NK-92 treated with Interleukin-12 subunit alpha and Interleukin-12 subunit beta, amount 100 ng/mL, for 24 hours (cell line): ENCODE results near the gene BPHL.
A peak's percentile ranks its signal among the peaks of the same experiment; 100 is the strongest.
"Not testable (repeated sequence)": the region's sequence is repeated elsewhere in the genome, so short reads cannot be mapped to it uniquely, and the experiment has no call there.

Experiments
- DNase-seq: peaks from one replicate; lab custom pipeline; 2025; lab: John Stamatoyannopoulos, UW

Gene BPHL

DNA sequence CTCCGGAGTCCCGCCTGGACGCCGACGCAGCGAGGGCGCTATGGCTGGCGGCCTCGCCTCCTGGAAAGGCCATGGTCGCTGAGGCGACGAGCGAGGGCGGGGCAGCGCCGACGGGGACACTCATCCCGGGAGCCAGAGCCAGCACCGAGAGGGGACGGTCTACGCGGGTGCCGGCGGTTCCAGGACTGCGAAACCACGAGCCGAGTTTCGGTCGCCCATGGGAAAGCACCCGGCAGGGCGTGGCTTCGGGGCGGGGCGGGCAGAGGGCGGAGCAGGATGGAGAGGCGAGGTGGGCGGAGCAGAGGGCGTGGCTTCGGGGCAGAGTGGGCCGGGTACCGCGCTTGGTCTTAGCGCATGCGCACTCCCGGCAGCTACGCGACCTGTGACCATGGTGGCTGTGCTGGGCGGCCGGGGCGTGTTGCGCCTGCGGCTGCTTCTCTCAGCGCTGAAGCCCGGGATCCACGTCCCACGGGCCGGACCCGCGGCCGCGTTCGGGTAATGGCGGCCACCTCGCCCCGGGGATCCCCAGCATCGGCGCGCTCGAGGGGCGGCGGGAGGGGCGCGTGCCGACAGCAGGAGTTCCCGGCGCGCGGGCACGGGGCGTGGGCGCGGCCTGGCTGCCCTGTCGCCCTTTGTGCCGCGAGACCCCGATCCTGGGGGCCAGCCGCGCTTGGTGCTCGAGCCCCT, at the start of gene BPHL:
Gene BPHL, plus strand, starts transcription at position 359 of the 687 bp plus-strand sequence. Its CDS starts 30 bp downstream, at position 389.
- peak; percentile 99 for DNase-seq

DNA sequence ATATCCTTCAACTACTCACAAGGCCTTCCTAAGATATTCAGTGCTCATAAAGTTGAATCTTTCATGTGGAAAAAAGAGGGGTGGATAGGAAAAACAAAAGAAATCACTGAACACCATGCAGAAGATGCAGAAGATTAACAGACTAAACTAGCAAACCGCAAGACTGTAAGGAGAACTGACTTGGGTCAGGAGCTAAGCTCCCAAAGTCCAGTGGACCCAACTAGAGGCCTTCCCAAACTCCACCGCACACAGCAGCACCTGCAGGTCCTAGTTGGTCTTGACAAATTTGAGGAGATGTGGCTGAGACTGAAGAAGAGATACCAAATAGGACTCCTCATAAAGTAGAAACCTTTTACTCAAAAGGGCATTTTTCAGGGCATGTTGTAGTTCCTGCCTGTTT, 46.9 kb upstream of the BPHL start:
- DNase-seq: no peak

DNA sequence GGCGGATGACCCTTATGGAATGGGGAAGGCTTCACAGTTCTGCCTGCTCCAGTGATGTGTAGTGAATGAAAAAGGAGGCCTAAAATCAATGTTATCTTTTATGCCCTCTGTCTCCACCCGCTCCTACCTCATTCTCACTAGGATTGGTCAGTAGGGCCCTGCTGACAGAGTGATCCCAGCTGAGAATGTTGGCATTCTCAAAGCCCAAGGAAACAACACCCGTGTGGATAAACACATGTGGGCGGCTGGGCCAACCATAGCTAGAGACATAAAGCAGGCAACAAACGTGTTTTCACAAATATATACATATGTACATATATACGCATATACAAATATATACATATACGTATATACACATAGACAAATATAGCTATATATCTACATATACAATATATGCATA, 45.7 kb upstream of the BPHL start:
- DNase-seq: no peak

DNA sequence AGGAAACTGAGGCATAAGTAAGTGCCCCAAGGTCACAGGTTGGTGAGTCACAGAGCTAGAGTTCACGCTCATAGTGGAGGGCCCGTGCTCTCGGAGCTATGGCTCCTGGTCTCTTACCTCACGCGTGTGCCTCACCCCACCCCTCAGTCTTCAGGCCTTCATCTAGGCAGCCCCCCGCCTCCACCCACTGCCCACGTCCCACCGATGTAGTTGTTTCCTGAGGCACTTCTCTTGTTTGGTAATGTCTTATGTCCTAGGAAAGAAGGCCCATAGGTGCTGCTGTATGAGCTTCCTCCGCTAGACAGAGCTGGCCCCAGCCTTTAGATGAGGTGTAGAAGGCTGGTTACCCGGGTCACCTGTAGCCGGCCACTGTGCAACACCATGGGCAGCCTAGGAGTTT, 45.1 kb upstream of the BPHL start:
- no peak for DNase-seq

DNA sequence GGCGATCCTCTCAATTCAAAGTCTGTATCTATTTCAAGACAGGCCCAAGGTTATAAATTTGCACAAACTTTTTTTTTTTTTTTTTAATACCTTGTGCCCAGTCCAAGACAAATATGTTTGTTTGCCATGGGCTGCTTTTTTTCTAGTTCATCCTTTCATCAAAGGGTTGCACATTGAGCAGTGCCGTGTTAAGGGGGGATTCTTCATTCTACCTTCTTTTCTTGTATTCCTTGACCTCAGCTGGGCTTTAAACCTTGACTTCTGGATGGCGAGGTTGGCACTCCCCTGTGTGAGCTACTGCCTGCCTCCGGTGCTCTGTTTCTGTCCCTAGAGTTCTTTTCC, 42.8 kb upstream of the BPHL start:
- no peak for DNase-seq

DNA sequence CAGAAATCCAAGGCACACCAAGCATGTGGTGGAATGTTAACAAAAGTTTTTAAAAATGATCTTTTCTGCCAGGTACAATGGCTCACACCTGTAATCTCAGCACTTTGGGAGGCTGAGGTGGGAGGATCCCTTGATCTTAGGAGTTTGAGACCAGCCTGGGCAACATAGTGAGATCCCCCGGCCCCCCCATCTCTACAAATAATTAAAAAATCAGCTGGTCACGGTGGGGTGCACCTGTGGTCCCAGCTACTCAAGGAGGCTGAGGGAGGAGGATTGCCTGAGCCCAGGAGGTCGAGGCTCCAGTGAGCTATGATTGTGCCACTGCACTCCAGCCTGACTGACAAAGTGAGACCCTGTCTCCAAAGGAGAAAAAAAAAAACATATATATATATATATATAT, 42.2 kb upstream of the BPHL start:
- no peak for DNase-seq

DNA sequence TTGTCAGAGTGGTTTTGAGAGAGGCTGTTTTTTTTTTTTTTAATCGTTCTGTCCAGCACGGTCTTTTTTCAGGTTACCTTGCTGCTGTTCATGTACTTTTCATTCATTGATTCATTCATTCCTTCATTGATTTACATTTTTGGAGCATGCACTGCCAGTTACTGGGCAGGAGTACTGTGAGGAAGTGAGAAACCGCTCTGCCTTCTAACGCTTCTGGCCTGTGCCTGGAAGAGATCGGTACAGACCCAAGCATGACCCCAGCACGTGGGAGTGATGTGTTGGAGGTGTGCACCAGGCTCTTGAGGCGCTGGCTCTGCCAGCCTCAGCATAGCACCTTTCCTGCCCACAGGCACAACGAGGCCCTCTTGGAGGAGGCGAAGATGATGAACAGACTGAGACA, 41.1 kb upstream of the BPHL start:
- no peak for DNase-seq

DNA sequence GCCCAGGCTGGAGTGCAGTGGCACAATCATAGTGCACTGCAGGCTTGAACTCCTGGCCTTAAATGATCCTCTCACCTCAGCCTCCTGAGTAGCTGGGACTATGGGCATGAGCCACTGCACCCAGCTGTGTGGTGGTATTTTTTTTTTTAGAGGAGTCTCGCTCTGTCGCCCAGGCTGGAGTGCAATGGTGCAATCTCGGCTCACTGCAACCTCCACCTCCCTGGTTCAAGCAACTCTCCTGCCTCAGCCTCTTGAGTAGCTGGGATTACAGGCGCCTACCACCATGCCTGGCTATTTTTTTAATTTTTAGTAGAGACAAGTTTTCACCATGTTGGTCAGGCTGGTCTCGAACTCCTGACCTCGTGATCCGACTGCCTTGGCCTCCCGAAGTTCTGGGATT, 39.6 kb upstream of the BPHL start:
- not testable (repeated sequence) for DNase-seq

DNA sequence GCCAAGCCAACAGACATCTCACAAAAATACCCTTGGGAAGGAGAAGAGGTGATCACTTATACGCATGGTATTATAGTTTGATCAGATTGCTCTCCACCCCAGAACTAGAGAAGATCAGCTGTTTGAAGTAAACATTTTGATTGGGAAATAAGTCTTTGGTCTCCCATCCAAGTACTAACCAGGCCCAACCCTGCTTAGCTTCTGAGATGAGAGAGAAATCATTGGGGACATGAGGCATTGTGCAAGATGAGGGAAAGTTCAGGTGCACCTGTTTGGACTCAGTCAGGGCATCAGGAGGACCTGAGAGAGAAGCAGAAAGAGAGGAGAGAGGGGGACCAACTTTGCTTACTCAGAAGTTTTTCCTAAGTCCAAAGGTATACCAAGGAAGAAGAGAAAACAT, 38.8 kb upstream of the BPHL start:
- DNase-seq: no peak

DNA sequence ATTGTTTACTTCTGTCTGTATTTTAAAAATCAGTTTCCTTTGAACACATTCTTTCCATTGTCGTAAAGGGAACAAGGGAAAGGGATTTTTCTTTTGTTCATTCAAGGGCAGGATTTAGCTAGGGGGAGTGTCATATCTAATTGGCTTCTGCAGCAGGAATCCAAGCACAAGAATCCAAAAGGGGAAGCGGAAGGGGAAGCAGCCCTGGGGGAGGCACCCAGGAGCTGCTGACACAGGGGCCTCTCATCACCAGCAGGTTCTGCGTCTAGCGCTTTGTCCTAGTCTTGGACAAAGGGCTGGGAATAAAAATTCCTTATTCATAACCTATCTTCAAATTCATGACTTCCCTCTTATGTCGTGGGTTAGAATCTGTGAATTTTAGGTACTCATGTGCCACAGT, 36.6 kb upstream of the BPHL start:
- no peak for DNase-seq

DNA sequence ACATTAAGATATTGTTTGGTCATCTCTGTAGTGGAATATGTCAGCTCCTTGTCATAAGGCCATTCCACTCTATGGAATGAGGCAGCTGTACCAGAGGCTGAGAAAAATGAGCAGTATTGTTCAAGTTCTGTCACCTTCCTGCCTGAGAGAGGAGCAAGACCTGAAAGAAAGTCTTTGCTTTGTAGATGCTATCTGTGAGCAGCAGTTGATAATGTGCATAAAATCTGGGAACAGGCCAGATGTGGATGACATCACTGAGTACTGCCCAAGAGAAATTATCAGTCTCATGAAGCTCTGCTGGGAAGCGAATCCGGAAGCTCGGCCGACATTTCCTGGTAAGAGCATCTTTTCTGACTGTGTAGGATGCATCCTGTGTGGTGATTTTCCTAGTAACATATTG, 33.4 kb upstream of the BPHL start:
- no peak for DNase-seq

DNA sequence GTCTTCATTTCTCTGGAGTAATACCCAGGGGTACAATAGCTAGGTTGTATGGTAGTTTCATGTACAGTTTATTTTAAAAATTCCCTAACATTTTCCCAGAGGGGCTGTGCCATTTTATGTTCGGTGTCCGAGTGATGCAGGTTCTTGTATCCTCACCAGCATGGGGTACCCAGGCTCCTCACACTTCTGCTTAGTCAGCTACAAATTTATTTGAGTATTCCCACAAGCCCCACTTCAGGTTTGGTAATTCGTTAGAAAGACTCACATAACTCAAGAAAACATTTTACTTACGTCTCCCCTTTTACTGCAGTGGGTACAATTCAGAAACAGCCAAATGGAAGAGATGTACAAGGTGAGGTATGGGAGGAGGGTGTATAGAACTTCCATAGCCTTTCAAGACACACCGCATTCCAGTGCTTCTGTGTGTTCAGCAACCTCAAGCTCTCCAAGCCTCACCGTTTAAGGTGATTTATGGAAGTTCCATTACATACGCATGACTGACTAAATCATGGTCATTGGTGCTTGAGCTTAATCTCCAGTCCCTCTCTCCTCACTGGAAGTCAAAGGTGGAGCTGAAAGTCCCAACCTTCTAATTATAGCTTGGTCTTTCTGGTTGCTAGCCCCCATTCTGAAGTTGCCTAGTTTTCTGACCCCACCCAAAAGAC, 32.1 kb upstream of the BPHL start:
- no peak for DNase-seq

DNA sequence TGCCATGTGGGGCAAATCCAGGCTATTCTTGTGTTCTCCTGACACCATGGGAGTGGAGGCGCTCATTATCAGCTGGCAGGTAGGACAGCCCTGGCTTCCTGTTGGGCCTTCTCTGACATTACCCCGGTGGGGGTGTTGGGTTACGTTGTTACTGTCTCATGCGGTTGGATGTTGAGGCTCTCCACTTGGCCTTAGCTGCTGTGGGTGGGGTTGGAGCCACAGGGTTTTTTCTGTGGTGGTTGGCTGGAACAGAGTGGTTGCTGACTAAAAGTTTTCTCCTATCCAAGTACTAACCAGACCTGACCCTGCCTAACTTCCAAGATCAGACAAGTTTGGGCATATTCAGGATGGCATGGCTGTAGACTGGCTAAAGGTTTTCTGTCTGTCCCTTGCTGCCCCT, 30.1 kb upstream of the BPHL start:
- DNase-seq: no peak

DNA sequence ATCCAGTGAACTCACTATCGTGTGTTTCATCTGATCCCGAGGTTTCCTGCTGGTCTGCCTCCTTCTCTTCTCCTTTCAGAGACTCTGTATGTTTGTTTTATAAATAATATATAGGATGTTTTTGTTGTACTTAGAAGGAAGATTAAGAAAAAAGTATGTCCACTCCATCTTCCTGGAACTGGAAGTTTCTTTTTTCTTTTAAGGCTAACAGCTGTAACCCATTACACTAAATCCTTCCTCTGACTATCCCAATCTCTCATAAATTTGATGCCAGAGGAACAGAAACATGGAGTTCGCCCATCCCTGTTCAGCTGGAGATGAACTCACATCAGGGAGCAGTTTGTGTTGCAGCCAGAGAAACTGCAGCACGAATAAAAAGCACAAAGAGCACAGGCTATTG, 29.5 kb upstream of the BPHL start:
- DNase-seq: no peak

DNA sequence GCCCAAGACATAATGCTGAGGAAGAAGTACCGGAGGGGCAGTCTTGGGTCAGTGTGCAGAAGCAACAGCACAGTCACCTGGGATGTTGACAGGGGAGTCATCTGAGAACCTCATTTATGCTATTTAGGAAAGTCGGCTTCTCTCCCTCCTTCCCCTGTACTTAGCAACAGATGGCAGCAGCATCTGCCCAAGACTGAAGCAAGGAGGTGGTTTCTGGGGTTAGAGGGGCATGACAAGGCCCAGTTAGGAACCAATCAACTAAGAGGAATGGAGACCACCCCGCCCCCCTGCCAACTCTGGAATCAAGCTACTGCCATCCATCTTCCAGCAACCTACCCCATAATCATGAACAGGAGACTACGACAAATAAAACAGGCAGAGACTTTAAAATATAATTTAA, 28.5 kb upstream of the BPHL start:
- no peak for DNase-seq

DNA sequence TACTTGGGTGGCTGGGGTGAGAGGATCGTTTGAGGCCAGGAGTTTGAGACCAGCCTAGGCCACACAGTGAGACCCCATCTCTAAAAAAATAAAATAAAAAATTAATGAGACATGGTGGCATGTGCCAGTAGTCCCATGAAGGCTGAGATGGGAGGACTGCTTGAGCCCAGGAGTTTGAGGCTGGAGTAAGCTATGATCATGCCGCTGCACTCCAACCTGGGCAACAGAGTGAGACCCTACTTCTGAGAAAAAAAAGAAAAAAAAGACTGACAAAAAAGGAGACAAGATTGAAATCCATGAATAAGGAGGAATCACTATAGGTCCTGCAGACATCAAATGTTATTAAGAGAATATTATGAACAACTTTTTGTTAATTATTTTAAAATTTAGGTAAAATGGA, 23.7 kb upstream of the BPHL start:
- no peak for DNase-seq

DNA sequence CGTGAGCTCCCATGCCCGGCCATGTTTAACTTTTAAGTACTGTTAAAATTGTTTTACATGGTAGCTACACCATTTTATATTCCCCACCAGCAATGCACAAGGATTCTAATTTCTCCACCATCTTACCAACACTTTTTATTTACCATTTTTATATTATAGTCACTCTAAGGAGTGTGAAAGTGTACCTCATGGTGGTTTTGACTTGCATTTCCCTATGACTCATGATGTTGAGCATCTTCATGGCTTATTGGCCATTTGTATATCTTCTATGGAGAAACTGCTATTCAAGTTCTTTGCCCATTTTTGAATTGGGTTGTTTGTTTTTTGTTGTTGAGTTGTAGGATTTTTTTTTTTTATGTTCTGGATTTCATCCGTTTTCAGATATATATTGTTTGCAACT, 15.6 kb upstream of the BPHL start:
- no peak for DNase-seq

DNA sequence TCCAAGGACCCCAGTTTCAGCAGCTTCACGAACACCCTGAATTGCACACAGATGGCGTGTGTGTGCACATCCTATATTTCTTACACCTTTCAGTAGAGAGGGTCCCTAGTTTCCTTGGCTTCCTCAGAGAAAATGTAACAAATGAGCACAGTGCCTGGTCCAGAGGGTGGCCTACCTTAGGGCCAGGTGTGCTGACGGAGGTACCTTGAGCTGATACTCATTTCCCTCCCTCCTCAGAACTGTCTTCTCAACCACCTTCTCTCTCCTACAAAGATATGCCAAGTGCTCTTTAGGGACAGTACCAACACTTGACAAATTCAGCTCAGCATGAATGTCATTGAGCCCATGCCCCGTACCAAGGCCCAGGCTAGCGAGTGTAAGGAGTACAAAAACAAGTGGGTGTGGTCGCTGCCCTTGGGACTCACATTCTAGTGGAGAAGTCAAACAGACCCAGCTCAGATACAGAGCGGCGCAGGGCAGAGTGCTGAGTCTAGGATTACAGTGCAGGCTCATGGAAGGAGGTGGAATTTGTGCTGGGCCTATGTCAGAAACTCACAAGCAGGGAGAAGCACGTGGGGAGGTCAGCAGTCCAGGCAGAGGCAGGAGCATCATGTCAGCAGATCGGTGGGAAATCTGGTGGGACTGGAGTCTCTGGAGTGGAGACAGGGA, 9.6 kb upstream of the BPHL start:
- no peak for DNase-seq

DNA sequence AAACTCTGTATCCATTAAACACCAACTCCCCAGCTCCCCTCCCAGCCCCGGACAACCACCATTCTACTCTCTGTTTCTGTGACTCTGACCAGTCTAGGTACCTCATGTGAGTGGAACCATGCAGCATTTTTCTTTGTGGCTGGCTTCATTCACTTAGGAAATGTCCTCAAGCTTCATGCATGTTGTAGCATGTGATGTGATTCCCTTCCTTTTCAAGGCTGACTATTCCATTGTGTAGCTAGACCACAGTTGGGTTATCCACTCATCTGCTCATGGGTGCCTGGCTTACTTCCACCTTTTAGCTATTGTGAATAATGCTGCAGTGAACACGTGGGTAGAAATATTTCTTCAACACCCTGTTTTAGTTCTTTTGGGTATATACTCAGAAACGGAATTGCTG, 8.8 kb upstream of the BPHL start:
- DNase-seq: no peak

DNA sequence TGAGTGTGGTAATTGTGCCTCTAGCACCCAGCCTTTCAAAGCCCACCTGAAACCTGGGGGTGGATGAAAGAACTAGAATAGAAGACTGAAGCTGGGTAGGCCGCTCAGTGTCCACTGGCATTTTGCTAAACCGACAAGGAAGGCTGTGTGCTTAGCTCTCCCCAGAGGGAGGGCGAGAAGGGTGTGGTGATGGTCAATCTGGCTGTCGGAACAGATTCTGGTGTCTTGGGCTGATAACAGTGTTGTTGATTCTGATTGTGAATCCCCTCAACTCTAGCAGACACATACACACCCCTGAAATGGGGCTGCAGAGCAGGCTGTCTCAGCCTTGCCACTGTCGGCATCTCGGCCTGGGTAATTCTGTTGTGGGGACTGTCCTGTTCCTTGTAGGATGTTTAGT, 4.1 kb upstream of the BPHL start:
- DNase-seq: no peak

DNA sequence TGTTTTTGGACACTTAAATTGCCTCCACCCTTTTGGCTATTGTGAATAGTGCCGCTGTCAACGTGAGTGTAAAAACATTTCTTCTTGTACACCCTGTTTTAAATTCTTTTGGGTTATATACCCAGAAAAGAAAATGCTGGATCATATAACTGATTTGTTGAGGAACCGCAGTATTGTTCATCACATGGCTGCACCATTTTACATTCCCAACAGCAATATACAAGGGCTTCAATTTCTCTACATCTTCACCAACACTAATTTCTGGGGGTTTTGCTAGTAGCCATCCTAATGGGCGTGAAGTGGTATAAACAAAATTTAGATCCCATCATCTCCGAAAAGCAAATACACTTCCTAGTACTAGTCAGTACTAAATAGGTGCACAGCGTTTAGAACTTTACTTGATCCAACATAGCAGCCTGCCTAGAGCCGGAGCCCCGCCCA, 579 bp upstream of the BPHL start:
- DNase-seq: no peak

DNA sequence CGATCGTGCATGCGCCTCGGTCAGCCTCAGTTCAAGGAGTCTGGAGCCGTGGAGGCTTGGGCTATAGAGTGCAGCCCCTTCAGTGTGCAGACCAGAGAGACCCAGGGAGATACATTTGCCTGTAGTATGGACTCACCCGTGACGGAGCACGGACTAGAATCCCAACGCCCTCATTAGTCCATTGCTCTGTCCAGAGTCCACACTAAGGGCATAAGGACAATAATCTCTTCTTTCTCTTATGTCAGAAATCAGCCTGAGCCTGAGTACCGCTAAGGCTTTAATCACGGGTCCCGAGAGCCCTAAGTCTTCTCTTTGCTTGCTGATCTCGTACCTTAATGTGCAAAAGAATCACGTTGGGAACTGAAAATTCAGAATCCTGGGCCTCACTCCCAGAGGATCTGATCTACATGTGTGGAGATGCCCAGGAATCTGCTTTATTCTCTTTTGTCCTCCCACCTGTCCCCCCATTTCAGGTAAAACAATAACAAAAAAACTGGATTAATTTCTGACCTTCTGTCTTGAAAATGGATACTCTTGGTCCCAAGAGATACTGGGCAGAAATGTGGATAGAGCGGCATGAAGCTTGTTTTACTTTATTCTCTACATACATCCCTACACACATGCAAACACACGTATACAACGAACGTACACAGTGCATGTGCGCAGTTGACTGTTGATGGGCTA, 671 bp downstream of the BPHL start:
- DNase-seq: no peak

DNA sequence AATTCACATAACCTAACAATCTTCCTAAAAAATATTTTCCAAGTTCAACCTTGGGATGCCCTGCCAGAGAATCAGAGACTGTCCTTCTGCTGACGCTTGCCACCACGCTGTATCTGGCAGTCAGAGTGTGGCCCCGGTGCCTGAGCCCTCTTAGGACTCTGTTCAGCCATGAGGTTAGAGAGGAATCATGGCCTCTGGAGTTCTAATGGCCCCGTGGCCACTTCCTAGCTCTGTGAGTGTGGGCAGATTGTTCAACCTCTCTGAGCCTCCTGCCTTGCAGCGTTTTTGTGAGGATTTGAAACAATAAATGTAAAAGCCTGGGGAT, 2.2 kb downstream of the BPHL start:
- no peak for DNase-seq
